ENCODE data around the gene ETNK2. TPM values are rescaled to one million over a fixed set of nuclear protein-coding genes. Genes with fewer than 3 reads are reported as not detected.

ETNK2 gene
- total and polyA plus RNA-seq, 2 of the 13 experiments (the other 11 are each of a cell fraction or from before 2014, with no cell fraction given) = 15.5 to 42.8 TPM

DNA sequence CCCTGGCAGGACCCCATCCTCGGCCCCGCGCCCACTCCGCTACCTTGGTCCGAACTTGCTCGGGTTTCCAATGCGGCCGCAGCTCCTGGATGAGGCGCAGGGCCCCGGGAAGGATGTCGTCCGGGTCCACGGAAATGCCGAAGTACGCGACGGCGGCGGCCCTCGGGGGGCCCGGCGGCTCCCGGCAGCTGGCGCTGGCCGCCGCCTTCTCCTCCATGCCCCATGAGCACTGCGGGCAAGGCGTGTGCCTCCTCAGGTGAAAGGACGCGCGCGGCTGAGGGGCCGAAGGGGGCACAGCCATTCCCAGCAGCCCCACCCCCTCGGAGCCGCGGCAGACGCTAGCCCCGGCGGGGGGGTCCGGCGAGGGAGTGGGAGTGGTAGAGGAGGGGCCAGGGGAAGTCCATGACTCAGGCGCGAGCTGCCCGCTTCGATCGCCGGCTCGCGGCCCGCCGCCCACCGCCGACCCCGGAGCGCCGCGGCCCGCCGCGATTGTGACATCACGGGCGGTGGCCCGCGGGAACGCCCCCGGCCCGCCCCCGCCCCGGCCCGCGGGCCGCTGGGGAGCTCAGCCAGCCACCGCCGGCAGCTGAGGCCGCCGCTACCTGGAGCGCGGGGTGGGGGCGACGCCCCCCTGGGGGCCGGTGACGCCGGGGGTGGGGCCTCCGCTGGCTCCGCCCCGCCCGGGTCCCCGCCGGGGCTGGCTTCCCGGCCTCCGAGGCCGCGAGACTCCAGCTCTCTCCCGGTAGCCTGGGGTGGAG, at the start of gene ETNK2 (continued):
- TF ChIP-seq, protein P1, sequence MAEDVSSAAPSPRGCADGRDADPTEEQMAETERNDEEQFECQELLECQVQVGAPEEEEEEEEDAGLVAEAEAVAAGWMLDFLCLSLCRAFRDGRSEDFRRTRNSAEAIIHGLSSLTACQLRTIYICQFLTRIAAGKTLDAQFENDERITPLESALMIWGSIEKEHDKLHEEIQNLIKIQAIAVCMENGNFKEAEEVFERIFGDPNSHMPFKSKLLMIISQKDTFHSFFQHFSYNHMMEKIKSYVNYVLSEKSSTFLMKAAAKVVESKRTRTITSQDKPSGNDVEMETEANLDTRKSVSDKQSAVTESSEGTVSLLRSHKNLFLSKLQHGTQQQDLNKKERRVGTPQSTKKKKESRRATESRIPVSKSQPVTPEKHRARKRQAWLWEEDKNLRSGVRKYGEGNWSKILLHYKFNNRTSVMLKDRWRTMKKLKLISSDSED (CRISPR knock-in tag; IDR thresholded peaks at IDR 0.05) = peak; percentile 32; the same call in 1 of the 2 replicates
- peak; percentile 91 for TF ChIP-seq ZNF777 (CRISPR knock-in tag; IDR thresholded peaks at IDR 0.05)
- 0 out of 2 replicates have a peak, but pooled peaks have one; percentile 68 for TF ChIP-seq EEA1 (CRISPR knock-in tag; IDR thresholded peaks at IDR 0.05; ENCODE audit: borderline replicate concordance)
- TF ChIP-seq RBFOX2 (IDR thresholded peaks at IDR 0.05; ENCODE audit: low read depth, low read length) = peak; percentile 59; the same call in 1 of the 2 replicates
- TF ChIP-seq SKI (IDR thresholded peaks at IDR 0.05; ENCODE audit: partially characterized antibody) = no peak
- no peak for TF ChIP-seq SRSF9 (IDR thresholded peaks at IDR 0.05; ENCODE audit: borderline replicate concordance, insufficient read depth, low read depth, low read length, poor library complexity, severe bottlenecking)
- TF ChIP-seq HOXA7 (CRISPR knock-in tag; IDR thresholded peaks at IDR 0.05) = no peak
- TF ChIP-seq MLLT10 (CRISPR knock-in tag; IDR thresholded peaks at IDR 0.05) = no peak
- TF ChIP-seq, protein P2, sequence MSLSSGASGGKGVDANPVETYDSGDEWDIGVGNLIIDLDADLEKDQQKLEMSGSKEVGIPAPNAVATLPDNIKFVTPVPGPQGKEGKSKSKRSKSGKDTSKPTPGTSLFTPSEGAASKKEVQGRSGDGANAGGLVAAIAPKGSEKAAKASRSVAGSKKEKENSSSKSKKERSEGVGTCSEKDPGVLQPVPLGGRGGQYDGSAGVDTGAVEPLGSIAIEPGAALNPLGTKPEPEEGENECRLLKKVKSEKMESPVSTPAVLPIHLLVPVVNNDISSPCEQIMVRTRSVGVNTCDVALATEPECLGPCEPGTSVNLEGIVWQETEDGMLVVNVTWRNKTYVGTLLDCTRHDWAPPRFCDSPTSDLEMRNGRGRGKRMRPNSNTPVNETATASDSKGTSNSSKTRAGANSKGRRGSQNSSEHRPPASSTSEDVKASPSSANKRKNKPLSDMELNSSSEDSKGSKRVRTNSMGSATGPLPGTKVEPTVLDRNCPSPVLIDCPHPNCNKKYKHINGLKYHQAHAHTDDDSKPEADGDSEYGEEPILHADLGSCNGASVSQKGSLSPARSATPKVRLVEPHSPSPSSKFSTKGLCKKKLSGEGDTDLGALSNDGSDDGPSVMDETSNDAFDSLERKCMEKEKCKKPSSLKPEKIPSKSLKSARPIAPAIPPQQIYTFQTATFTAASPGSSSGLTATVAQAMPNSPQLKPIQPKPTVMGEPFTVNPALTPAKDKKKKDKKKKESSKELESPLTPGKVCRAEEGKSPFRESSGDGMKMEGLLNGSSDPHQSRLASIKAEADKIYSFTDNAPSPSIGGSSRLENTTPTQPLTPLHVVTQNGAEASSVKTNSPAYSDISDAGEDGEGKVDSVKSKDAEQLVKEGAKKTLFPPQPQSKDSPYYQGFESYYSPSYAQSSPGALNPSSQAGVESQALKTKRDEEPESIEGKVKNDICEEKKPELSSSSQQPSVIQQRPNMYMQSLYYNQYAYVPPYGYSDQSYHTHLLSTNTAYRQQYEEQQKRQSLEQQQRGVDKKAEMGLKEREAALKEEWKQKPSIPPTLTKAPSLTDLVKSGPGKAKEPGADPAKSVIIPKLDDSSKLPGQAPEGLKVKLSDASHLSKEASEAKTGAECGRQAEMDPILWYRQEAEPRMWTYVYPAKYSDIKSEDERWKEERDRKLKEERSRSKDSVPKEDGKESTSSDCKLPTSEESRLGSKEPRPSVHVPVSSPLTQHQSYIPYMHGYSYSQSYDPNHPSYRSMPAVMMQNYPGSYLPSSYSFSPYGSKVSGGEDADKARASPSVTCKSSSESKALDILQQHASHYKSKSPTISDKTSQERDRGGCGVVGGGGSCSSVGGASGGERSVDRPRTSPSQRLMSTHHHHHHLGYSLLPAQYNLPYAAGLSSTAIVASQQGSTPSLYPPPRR (CRISPR knock-in tag; IDR thresholded peaks at IDR 0.05; ENCODE audit: borderline replicate concordance) = peak; percentile 21; the same call in 1 of the 2 replicates
- no peak for TF ChIP-seq GPN1 (CRISPR knock-in tag; IDR thresholded peaks at IDR 0.05; ENCODE audit: borderline replicate concordance)
- TF ChIP-seq ZNF234 (CRISPR knock-in tag; conservative IDR thresholded peaks at IDR 0.05) = 0 out of 2 replicates have a peak, but pooled peaks have one; percentile 22
- TF ChIP-seq ZNF382 (CRISPR knock-in tag; IDR thresholded peaks at IDR 0.05; ENCODE audit: borderline replicate concordance) = no peak
- TF ChIP-seq, protein P3, sequence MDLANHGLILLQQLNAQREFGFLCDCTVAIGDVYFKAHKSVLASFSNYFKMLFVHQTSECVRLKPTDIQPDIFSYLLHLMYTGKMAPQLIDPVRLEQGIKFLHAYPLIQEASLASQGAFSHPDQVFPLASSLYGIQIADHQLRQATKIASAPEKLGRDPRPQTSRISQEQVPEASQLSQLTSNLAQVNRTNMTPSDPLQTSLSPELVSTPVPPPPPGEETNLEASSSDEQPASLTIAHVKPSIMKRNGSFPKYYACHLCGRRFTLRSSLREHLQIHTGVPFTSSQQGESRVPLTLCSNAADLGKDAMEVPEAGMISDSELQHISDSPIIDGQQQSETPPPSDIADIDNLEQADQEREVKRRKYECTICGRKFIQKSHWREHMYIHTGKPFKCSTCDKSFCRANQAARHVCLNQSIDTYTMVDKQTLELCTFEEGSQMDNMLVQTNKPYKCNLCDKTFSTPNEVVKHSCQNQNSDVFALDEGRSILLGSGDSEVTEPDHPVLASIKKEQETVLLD (CRISPR knock-in tag; IDR thresholded peaks at IDR 0.05; ENCODE audit: low read depth) = 0 out of 2 replicates have a peak, but pooled peaks have one; percentile 32
- TF ChIP-seq PHF20 (CRISPR knock-in tag; IDR thresholded peaks at IDR 0.05) = peak; percentile 48; the same call in 1 of the 2 replicates
- TF ChIP-seq ZMYM2 (CRISPR knock-in tag; IDR thresholded peaks at IDR 0.05) = no peak
- peak in 1 of 2 experiments; percentile 65; a peak in 2 of 4 replicates for TF ChIP-seq POLR2A (IDR thresholded peaks at IDR 0.05; ENCODE audit: insufficient read depth in 1 of 2, low read depth in 2 of 2, low read length in 2 of 2)
- TF ChIP-seq, protein P4, sequence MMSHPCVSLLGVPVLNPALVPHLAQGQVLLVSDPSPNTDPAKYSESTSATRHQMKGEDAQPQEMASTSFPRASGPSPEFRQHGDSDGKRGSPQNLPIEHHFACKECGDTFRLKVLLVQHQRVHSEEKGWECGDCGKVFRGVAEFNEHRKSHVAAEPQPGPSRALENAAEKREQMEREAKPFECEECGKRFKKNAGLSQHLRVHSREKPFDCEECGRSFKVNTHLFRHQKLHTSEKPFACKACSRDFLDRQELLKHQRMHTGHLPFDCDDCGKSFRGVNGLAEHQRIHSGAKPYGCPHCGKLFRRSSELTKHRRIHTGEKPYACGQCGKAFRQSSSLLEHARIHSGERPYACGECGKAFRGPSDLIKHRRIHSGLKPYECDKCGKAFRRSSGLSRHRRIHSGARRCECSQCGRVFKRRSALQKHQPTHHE (CRISPR knock-in tag; IDR thresholded peaks at IDR 0.05; ENCODE audit: borderline replicate concordance) = no peak
- TF ChIP-seq ZFY (CRISPR knock-in tag; IDR thresholded peaks at IDR 0.05) = 0 out of 2 replicates have a peak, but pooled peaks have one; percentile 13
- TF ChIP-seq TSC22D2 (CRISPR knock-in tag; IDR thresholded peaks at IDR 0.05; ENCODE audit: borderline replicate concordance) = no peak
- no peak for TF ChIP-seq RARG (CRISPR knock-in tag; IDR thresholded peaks at IDR 0.05; ENCODE audit: low read depth)
